ENCODE data around the gene KMT2C. TPM values are rescaled to one million over a fixed set of nuclear protein-coding genes. Genes with fewer than 3 reads are reported as not detected.

Gene KMT2C
- total RNA-seq, 1 donor from 2014 or later = 136 TPM

- Mint-ChIP-seq H3K27me3 (ENCODE audit: unreplicated experiment) (peaks cover 2% of the 10 kb centered on the region), H3K9me3 (ENCODE audit: unreplicated experiment) (peaks cover 6% of the 10 kb centered on the region), H3K36me3 (ENCODE audit: unreplicated experiment) (no peaks in the 10 kb centered on the region), H3K27ac (ENCODE audit: unreplicated experiment) (no peak overlapping the region), H3K4me1 (ENCODE audit: low read depth, unreplicated experiment) (peaks cover 7% of the 10 kb centered on the region), H3K4me3 (ENCODE audit: unreplicated experiment) (no peak overlapping the region)
- no peak for DNase-seq
- TF ChIP-seq CTCF (IDR thresholded peaks at IDR 0.05; ENCODE audit: partially characterized antibody, unreplicated experiment) = no peak
Observed at GRCh38 chr7:152335900-152336571, 99.8 kb downstream of the KMT2C start.

GRCh38 chr7:152333134-152333533 is 102.7 kb downstream of the KMT2C start:
- H3K27ac Mint-ChIP-seq (ENCODE audit: unreplicated experiment) = no peak overlapping the region
- no peak overlapping the region for H3K4me3 Mint-ChIP-seq (ENCODE audit: unreplicated experiment)
- H3K27me3 Mint-ChIP-seq (ENCODE audit: unreplicated experiment) = peaks cover 2% of the 10 kb centered on the region
- H3K9me3 Mint-ChIP-seq (ENCODE audit: unreplicated experiment) = peaks cover 6% of the 10 kb centered on the region
- TF ChIP-seq CTCF (IDR thresholded peaks at IDR 0.05; ENCODE audit: partially characterized antibody, unreplicated experiment) = no peak
- peaks cover 5% of the 10 kb centered on the region for H3K4me1 Mint-ChIP-seq (ENCODE audit: low read depth, unreplicated experiment)
- H3K36me3 Mint-ChIP-seq (ENCODE audit: unreplicated experiment) = no peaks in the 10 kb centered on the region
- DNase-seq = no peak

GRCh38 chr7:152330827-152331226 is 105.0 kb downstream of the KMT2C start:
- no peaks in the 10 kb centered on the region for H3K36me3 Mint-ChIP-seq (ENCODE audit: unreplicated experiment)
- no peak for DNase-seq
- peaks cover 6% of the 10 kb centered on the region for H3K9me3 Mint-ChIP-seq (ENCODE audit: unreplicated experiment)
- H3K27me3 Mint-ChIP-seq (ENCODE audit: unreplicated experiment) = peaks cover 2% of the 10 kb centered on the region
- H3K27ac Mint-ChIP-seq (ENCODE audit: unreplicated experiment) = no peak overlapping the region
- TF ChIP-seq CTCF (IDR thresholded peaks at IDR 0.05; ENCODE audit: partially characterized antibody, unreplicated experiment) = no peak
- no peaks in the 10 kb centered on the region for H3K4me1 Mint-ChIP-seq (ENCODE audit: low read depth, unreplicated experiment)
- H3K4me3 Mint-ChIP-seq (ENCODE audit: unreplicated experiment) = no peak overlapping the region

GRCh38 chr7:152329469-152329868 is 106.3 kb downstream of the KMT2C start:
- no peak for TF ChIP-seq CTCF (IDR thresholded peaks at IDR 0.05; ENCODE audit: partially characterized antibody, unreplicated experiment)
- H3K9me3 Mint-ChIP-seq (ENCODE audit: unreplicated experiment) = peaks cover 6% of the 10 kb centered on the region
- peaks cover 2% of the 10 kb centered on the region for H3K27me3 Mint-ChIP-seq (ENCODE audit: unreplicated experiment)
- no peaks in the 10 kb centered on the region for H3K4me1 Mint-ChIP-seq (ENCODE audit: low read depth, unreplicated experiment)
- no peaks in the 10 kb centered on the region for H3K36me3 Mint-ChIP-seq (ENCODE audit: unreplicated experiment)
- H3K27ac Mint-ChIP-seq (ENCODE audit: unreplicated experiment) = no peak overlapping the region
- no peak for DNase-seq
- no peak overlapping the region for H3K4me3 Mint-ChIP-seq (ENCODE audit: unreplicated experiment)

- H3K27ac Mint-ChIP-seq (ENCODE audit: unreplicated experiment) = no peak overlapping the region
- peaks cover 2% of the 10 kb centered on the region for H3K27me3 Mint-ChIP-seq (ENCODE audit: unreplicated experiment)
- peaks cover 2% of the 10 kb centered on the region for H3K9me3 Mint-ChIP-seq (ENCODE audit: unreplicated experiment)
- H3K36me3 Mint-ChIP-seq (ENCODE audit: unreplicated experiment) = no peaks in the 10 kb centered on the region
- no peaks in the 10 kb centered on the region for H3K4me1 Mint-ChIP-seq (ENCODE audit: low read depth, unreplicated experiment)
- no peak for TF ChIP-seq CTCF (IDR thresholded peaks at IDR 0.05; ENCODE audit: partially characterized antibody, unreplicated experiment)
- DNase-seq = no peak
- H3K4me3 Mint-ChIP-seq (ENCODE audit: unreplicated experiment) = no peak overlapping the region
Observed at GRCh38 chr7:152328234-152328633, 107.6 kb downstream of the KMT2C start.
